Fibroblast of lung (primary cell): ENCODE measurements around the gene HSPBP1.

ENCODE experiments used
- CTCF ChIP-seq, 2 donors: IDR thresholded peaks in 1 of 2; conservative IDR thresholded peaks in 1 of 2; 1 replicate in 1 of 2; 2 replicates in 1 of 2; pipeline ENCODE4 v1.5.1; 2011 to 2012; ENCODE audit warnings: low read length in 2 of 2, control low read depth in 1 of 2, inconsistent platforms in 1 of 2, low read depth in 1 of 2, mild to moderate bottlenecking in 1 of 2
- EZH2 ChIP-seq: IDR thresholded peaks from 2 replicates; pipeline ENCODE4 v1.5.1; 2012; ENCODE audit warnings: low read length, control low read depth, mild to moderate bottlenecking; ENCODE audit errors: missing control alignments

GRCh38 chr19:55225415-55225958, 54.4 kb downstream of the HSPBP1 start:
- TF ChIP-seq CTCF (conservative IDR thresholded peaks at IDR 0.05 in 1 of 2, IDR thresholded peaks at IDR 0.05 in 1 of 2; ENCODE audit: low read depth in 1 of 2, low read length in 2 of 2) (no peak), EZH2 (no peak)
